Measurements from ENCODE around the gene EML4. TPM values are rescaled to one million over a fixed set of nuclear protein-coding genes. Genes with fewer than 3 reads are reported as not detected.
A peak's percentile ranks its signal among the peaks of the same experiment; 100 is the strongest.

EML4 gene
- total and polyA plus RNA-seq, 12 donors: 29.9 to 64.0 (median 51.9) TPM

GRCh38 chr2:42325609-42326008 is 156.5 kb downstream of the EML4 start:
- no peak overlapping the region for H3K27ac ChIP-seq
- intact Hi-C loops (cut with DNase I): loop anchor here (5.0 to 10.0 kb wide), 2 partner anchors 228 to 231 kb away; no protein-coding TSS in a partner anchor
- no peaks in the 10 kb centered on the region for H3K27me3 ChIP-seq
- H3K36me3 ChIP-seq (replicated peaks in 1 of 2): peaks cover 0 to 6% of the 10 kb centered on the region in 2 donors
- TF ChIP-seq CTCF (IDR thresholded peaks at IDR 0.05) (no peak), POLR2A (IDR thresholded peaks at IDR 0.05) (no peak)
- peaks cover 0 to 8% of the 10 kb centered on the region in 2 donors for H3K4me1 ChIP-seq (replicated peaks in 1 of 2)
- H3K9me3 ChIP-seq (replicated peaks in 1 of 3): no peaks in the 10 kb centered on the region
- no peak overlapping the region for H3K4me3 ChIP-seq
- no peak for DNase-seq
- 85 to 93% (median 92%) methylated on average over 1 of the region's 1 CpG for WGBS, 4 donors

GRCh38 chr2:42327125-42327524 is 158.0 kb downstream of the EML4 start:
- Histone ChIP-seq H3K36me3 (replicated peaks in 1 of 2) (peaks cover 0 to 11% of the 10 kb centered on the region in 2 donors), H3K27me3 (no peaks in the 10 kb centered on the region)
- no peak for DNase-seq

GRCh38 chr2:42328148-42328833 is 159.1 kb downstream of the EML4 start:
- H3K27me3 ChIP-seq: no peaks in the 10 kb centered on the region
- 53 to 64% (median 56%) methylated on average over 3 of the region's 3 CpGs for WGBS, 4 donors
- no peak for DNase-seq
- intact Hi-C loops (cut with DNase I): loop anchor here (5.0 to 10.0 kb wide), 2 partner anchors 231 to 233 kb away; no protein-coding TSS in a partner anchor
- TF ChIP-seq POLR2A (IDR thresholded peaks at IDR 0.05) (no peak), CTCF (IDR thresholded peaks at IDR 0.05) (peak; percentile 24 to 65 (median 46))
- H3K36me3 ChIP-seq (replicated peaks in 1 of 2): peaks cover 0 to 21% of the 10 kb centered on the region in 2 donors
- H3K4me3 ChIP-seq: no peak overlapping the region
- no peak overlapping the region for H3K27ac ChIP-seq
- peaks cover 6 to 15% of the 10 kb centered on the region in 2 donors for H3K4me1 ChIP-seq (replicated peaks in 1 of 2)
- no peaks in the 10 kb centered on the region for H3K9me3 ChIP-seq (replicated peaks in 1 of 3)

More at GRCh38 chr2:42327125-42327524, 158.0 kb downstream of the EML4 start:
- WGBS, 4 donors: 77 to 89% (median 82%) methylated on average over 4 of the region's 4 CpGs
- H3K4me1 ChIP-seq (replicated peaks in 1 of 2): peaks cover 6 to 15% of the 10 kb centered on the region in 2 donors
- no peak for TF ChIP-seq POLR2A (IDR thresholded peaks at IDR 0.05)
- no peak for TF ChIP-seq CTCF (IDR thresholded peaks at IDR 0.05)
- no peaks in the 10 kb centered on the region for H3K9me3 ChIP-seq (replicated peaks in 1 of 3)
- no peak overlapping the region for H3K27ac ChIP-seq
- intact Hi-C loops (cut with DNase I): loop anchor here (5.0 to 10.0 kb wide), 2 partner anchors 230 to 232 kb away; no protein-coding TSS in a partner anchor
- no peak overlapping the region for H3K4me3 ChIP-seq

- 85 to 93% (median 90%) methylated on average over 6 of the region's 6 CpGs for WGBS, 4 donors
- H3K9me3 ChIP-seq (replicated peaks in 1 of 3): no peaks in the 10 kb centered on the region
- intact Hi-C loops (cut with DNase I): loop anchor here (5.0 to 10.0 kb wide), 2 partner anchors 232 to 234 kb away; no protein-coding TSS in a partner anchor
- H3K4me1 ChIP-seq (replicated peaks in 1 of 2): peaks cover 6 to 15% of the 10 kb centered on the region in 2 donors
- H3K27ac ChIP-seq: no peak overlapping the region
- H3K4me3 ChIP-seq: no peak overlapping the region
- H3K36me3 ChIP-seq (replicated peaks in 1 of 2): peaks cover 0 to 27% of the 10 kb centered on the region in 2 donors
- no peaks in the 10 kb centered on the region for H3K27me3 ChIP-seq
- DNase-seq: no peak
- TF ChIP-seq CTCF (IDR thresholded peaks at IDR 0.05) (no peak), POLR2A (IDR thresholded peaks at IDR 0.05) (no peak)
Measured at GRCh38 chr2:42328923-42329322, 159.8 kb downstream of the EML4 start.

All from adrenal gland (tissue), 12 donors.